K562 (cell line): Measurements from ENCODE around the gene ZBTB26. TPM values are rescaled to one million over a fixed set of nuclear protein-coding genes. Genes with fewer than 3 reads are reported as not detected.

Experiments
- DIDO1 ChIP-seq: fragments of 450-650 bp; IDR thresholded peaks from 2 replicates; pipeline ENCODE4 v1.6.1; 2016; ENCODE audit warnings: low read depth, missing biosample characterization, missing genetic modification characterization
- DPF2 ChIP-seq: fragments of 450-650 bp; IDR thresholded peaks from 2 replicates; pipeline ENCODE4 v1.6.1; 2016
- ELK3 ChIP-seq: fragments of 450-650 bp; formaldehyde crosslinking; IDR thresholded peaks from 2 replicates; pipeline ENCODE4 v1.4.0; 2020; ENCODE audit warnings: mild to moderate bottlenecking
- HNRNPH1 ChIP-seq: fragments of 200-400 bp; formaldehyde crosslinking; optimal IDR thresholded peaks from 2 replicates; pipeline ENCODE3; 2017; ENCODE audit warnings: low read depth, mild to moderate bottlenecking, low read length, moderate library complexity
- MBD2 ChIP-seq: sonication (generic); IDR thresholded peaks from 2 replicates; pipeline ENCODE4 v1.6.1; 2016; ENCODE audit warnings: low read depth, borderline replicate concordance
- MED1 ChIP-seq: sonication (generic); formaldehyde crosslinking; IDR thresholded peaks from 2 replicates; pipeline ENCODE4 v1.8.1; 2023; ENCODE audit warnings: missing genetic modification reagents, borderline replicate concordance
- NFXL1 ChIP-seq: fragments of 450-650 bp; formaldehyde crosslinking; IDR thresholded peaks from 2 replicates; pipeline ENCODE4 v1.4.0; 2021; ENCODE audit warnings: mild to moderate bottlenecking
- NONO ChIP-seq, 2 experiments: fragments of 200-400 bp in 1 of 2; fragments of 450-650 bp in 1 of 2; formaldehyde crosslinking in 1 of 2; IDR thresholded peaks; 2 replicates each; pipeline ENCODE4 v1.6.1; 2017; ENCODE audit warnings: low read depth in 2 of 2, mild to moderate bottlenecking in 2 of 2, moderate library complexity in 2 of 2, low read length in 1 of 2
- PHF8 ChIP-seq: fragments of 200-600 bp; sonication (generic); IDR thresholded peaks from 2 replicates; pipeline ENCODE4 v1.6.1; 2012; ENCODE audit warnings: mixed run types, mild to moderate bottlenecking, inconsistent platforms, low read length, moderate library complexity, borderline replicate concordance
- RAD21 ChIP-seq, 2 experiments: fragments of 250-450 bp in 1 of 2; fragments of 450-650 bp in 1 of 2; sonication (Bioruptor Pico) in 1 of 2; formaldehyde crosslinking in 1 of 2; IDR thresholded peaks in 1 of 2; conservative IDR thresholded peaks in 1 of 2; 2 replicates each; pipeline versions ENCODE4 v1.4.0 to v1.8.0; 2020 to 2022; ENCODE audit warnings: mild to moderate bottlenecking in 2 of 2, moderate library complexity in 1 of 2
- RBM39 ChIP-seq: fragments of 200-400 bp; formaldehyde crosslinking; optimal IDR thresholded peaks from 2 replicates; pipeline ENCODE3; 2018; ENCODE audit warnings: low read depth, low read length
- SRSF3 ChIP-seq: fragments of 200-400 bp; formaldehyde crosslinking; IDR thresholded peaks from 2 replicates; pipeline ENCODE4 v1.6.1; 2016; ENCODE audit warnings: mild to moderate bottlenecking, low read length, moderate library complexity; ENCODE audit not compliant: insufficient read depth
- STAT5A ChIP-seq: IDR thresholded peaks from 2 replicates; pipeline ENCODE4 v1.6.1; 2012; ENCODE audit warnings: low read length, inconsistent platforms, borderline replicate concordance
- ZNF395 ChIP-seq: fragments of 200-800 bp; sonication (Bioruptor generic); IDR thresholded peaks from 2 replicates; pipeline ENCODE4 v1.6.1; 2017; ENCODE audit warnings: missing genetic modification characterization, missing compliant biosample characterization
- polyA plus RNA-seq, 8 experiments: library from polyadenylated mRNA; depleted of rRNA in 4 of 8; stranded (reverse) in 5 of 8; unstranded in 3 of 8; fragments of >200 nt; fragmentation: Nextera tagmentation in 2 of 8; fragmentation: Illumina TruSeq in 1 of 8; extraction: Ambion mirVana in 2 of 8; extraction: Trizol in 1 of 8; gene quantifications; 2 replicates each; pipeline versions ENCODE4 v1.2.1 to v1.2.3, GENCODE V29; 2011 to 2014; ENCODE audit warnings: inconsistent platforms in 1 of 8, missing spikeins in 1 of 8
- total RNA-seq, 7 experiments: library from RNA; depleted of rRNA in 6 of 7; stranded (reverse); fragments of >200 nt in 6 of 7; fragmentation: Illumina TruSeq in 2 of 7; extraction: Trizol in 2 of 7; gene quantifications; 2 replicates each; pipeline versions ENCODE4 v1.2.1 to v1.2.3, GENCODE V29; 2011 to 2021; ENCODE audit warnings: low replicate concordance in 1 of 7
- TF ChIP-seq, protein P1 (sequence below), 2 experiments: fragments of 450-650 bp; IDR thresholded peaks; 2 replicates each; pipeline ENCODE4 v1.6.1; 2016
- TF ChIP-seq, protein P2 (sequence below): fragments of 450-650 bp; IDR thresholded peaks from 2 replicates; pipeline ENCODE4 v1.6.1; 2017; ENCODE audit warnings: antibody characterized with exemption
- TF ChIP-seq, protein P3 (sequence below), 2 experiments: fragments of 150-350 bp in 1 of 2; IDR thresholded peaks; 2 replicates each; pipeline ENCODE4 v1.6.1; 2012 to 2016; ENCODE audit warnings: low read depth in 2 of 2, low read length in 2 of 2, mild to moderate bottlenecking in 1 of 2, moderate library complexity in 1 of 2

Gene ZBTB26
- total and polyA plus RNA-seq, 9 of the 15 experiments (the other 6 are each of a cell fraction or from before 2014, with no cell fraction given) = 2.4 to 20.7 (median 5.0) TPM

- TF ChIP-seq, protein P1, sequence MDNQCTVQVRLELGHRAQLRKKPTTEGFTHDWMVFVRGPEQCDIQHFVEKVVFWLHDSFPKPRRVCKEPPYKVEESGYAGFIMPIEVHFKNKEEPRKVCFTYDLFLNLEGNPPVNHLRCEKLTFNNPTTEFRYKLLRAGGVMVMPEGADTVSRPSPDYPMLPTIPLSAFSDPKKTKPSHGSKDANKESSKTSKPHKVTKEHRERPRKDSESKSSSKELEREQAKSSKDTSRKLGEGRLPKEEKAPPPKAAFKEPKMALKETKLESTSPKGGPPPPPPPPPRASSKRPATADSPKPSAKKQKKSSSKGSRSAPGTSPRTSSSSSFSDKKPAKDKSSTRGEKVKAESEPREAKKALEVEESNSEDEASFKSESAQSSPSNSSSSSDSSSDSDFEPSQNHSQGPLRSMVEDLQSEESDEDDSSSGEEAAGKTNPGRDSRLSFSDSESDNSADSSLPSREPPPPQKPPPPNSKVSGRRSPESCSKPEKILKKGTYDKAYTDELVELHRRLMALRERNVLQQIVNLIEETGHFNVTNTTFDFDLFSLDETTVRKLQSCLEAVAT (IDR thresholded peaks at IDR 0.05) = 0 out of 4 replicates have a peak, but pooled peaks of 1 of the 2 experiments have one; percentile 41
- no peak for TF ChIP-seq NFXL1 (CRISPR knock-in tag)
- no peak for TF ChIP-seq MED1 (CRISPR knock-in tag)
- TF ChIP-seq PHF8 = peak; percentile 88
- no peak for TF ChIP-seq MBD2
- TF ChIP-seq HNRNPH1 = no peak
- TF ChIP-seq, protein P2, sequence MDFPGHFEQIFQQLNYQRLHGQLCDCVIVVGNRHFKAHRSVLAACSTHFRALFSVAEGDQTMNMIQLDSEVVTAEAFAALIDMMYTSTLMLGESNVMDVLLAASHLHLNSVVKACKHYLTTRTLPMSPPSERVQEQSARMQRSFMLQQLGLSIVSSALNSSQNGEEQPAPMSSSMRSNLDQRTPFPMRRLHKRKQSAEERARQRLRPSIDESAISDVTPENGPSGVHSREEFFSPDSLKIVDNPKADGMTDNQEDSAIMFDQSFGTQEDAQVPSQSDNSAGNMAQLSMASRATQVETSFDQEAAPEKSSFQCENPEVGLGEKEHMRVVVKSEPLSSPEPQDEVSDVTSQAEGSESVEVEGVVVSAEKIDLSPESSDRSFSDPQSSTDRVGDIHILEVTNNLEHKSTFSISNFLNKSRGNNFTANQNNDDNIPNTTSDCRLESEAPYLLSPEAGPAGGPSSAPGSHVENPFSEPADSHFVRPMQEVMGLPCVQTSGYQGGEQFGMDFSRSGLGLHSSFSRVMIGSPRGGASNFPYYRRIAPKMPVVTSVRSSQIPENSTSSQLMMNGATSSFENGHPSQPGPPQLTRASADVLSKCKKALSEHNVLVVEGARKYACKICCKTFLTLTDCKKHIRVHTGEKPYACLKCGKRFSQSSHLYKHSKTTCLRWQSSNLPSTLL = no peak
- TF ChIP-seq DPF2 = 0 out of 2 replicates have a peak, but pooled peaks have one; percentile 30
- TF ChIP-seq RBM39 = no peak
- TF ChIP-seq RAD21 (CRISPR knock-in tag; conservative IDR thresholded peaks at IDR 0.05 in 1 of 2, IDR thresholded peaks at IDR 0.05 in 1 of 2) = no peak; a peak in 1 of 4 replicates
- TF ChIP-seq ELK3 (CRISPR knock-in tag) = no peak
- peak; percentile 92; the same call in 1 of the 2 replicates for TF ChIP-seq DIDO1 (tag)
- no peak for TF ChIP-seq NONO (IDR thresholded peaks at IDR 0.05; ENCODE audit: low read depth in 2 of 2, low read length in 1 of 2)
- TF ChIP-seq, protein P3, sequence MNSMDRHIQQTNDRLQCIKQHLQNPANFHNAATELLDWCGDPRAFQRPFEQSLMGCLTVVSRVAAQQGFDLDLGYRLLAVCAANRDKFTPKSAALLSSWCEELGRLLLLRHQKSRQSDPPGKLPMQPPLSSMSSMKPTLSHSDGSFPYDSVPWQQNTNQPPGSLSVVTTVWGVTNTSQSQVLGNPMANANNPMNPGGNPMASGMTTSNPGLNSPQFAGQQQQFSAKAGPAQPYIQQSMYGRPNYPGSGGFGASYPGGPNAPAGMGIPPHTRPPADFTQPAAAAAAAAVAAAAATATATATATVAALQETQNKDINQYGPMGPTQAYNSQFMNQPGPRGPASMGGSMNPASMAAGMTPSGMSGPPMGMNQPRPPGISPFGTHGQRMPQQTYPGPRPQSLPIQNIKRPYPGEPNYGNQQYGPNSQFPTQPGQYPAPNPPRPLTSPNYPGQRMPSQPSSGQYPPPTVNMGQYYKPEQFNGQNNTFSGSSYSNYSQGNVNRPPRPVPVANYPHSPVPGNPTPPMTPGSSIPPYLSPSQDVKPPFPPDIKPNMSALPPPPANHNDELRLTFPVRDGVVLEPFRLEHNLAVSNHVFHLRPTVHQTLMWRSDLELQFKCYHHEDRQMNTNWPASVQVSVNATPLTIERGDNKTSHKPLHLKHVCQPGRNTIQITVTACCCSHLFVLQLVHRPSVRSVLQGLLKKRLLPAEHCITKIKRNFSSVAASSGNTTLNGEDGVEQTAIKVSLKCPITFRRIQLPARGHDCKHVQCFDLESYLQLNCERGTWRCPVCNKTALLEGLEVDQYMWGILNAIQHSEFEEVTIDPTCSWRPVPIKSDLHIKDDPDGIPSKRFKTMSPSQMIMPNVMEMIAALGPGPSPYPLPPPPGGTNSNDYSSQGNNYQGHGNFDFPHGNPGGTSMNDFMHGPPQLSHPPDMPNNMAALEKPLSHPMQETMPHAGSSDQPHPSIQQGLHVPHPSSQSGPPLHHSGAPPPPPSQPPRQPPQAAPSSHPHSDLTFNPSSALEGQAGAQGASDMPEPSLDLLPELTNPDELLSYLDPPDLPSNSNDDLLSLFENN (IDR thresholded peaks at IDR 0.05; ENCODE audit: low read depth in 2 of 2, low read length in 2 of 2) = no peak
- TF ChIP-seq SRSF3 = no peak
- TF ChIP-seq ZNF395 (CRISPR knock-in tag) = no peak
- no peak for TF ChIP-seq STAT5A
Observed at GRCh38 chr9:122912964-122913673, 18.2 kb downstream of the ZBTB26 start, which contains the start of gene ZBTB6 (continued).
